Measurements from ENCODE around the gene PPP2R5C.

- TF ChIP-seq POLR2AphosphoS5 (IDR thresholded peaks at IDR 0.05): no peak
- no peak for TF ChIP-seq POLR2A (IDR thresholded peaks at IDR 0.05)
- no peak for TF ChIP-seq CTCF (IDR thresholded peaks at IDR 0.05)
- no peak for TF ChIP-seq EP300 (IDR thresholded peaks at IDR 0.05)
Observed at GRCh38 chr14:101770183-101770582, 8.7 kb downstream of the PPP2R5C start.
